K562 (cell line): Measurements from ENCODE around the gene MALRD1. TPM values are rescaled to one million over a fixed set of nuclear protein-coding genes. Genes with fewer than 3 reads are reported as not detected.

Source experiments
- ATAC-seq: fragments of 200-7000 bp; cut with Tn5 transposase; 3 replicates; pipeline ENCODE4 v1.9.1; 2020; ENCODE audit warnings: moderate library complexity
- BruUV-seq: library from RNA; stranded (reverse); fragments of 400-500 nt; replicated peaks from 2 replicates; lab custom pipeline; 2021; lab: Mats Ljungman, UMichigan
- CTCF ChIA-PET: fragments of 300-600 bp; formaldehyde crosslinking; extraction: SDS; loops from one replicate; lab custom pipeline; 2021; ENCODE audit warnings: low intra/inter-chr PET ratio; lab: Yijun Ruan, JAX
- POLR2A ChIA-PET: fragments of 300-600, 350-650 bp; sonication (Branson Sonifier 250); formaldehyde crosslinking; extraction: SDS; loops from one replicate; lab custom pipeline; 2021; ENCODE audit warnings: antibody characterized with exemption, inconsistent platforms; lab: Yijun Ruan, JAX
- DNase-seq, 4 experiments: peaks; one replicate each; pipeline versions ENCODE4 v3.0.0 to v3.0.0-alpha.2; 2011 to 2018; ENCODE audit warnings: low spot score in 3 of 4, mixed read lengths in 3 of 4; ENCODE audit errors: extremely low read depth in 1 of 4
- FAIRE-seq: peaks from 2 replicates; lab custom pipeline; 2011; peaks lifted over from hg19 to GRCh38; lab: Jason Lieb, UNC
- H2AFZ ChIP-seq: 2 replicates; pipeline ENCODE4 v1.6.0; 2011; ENCODE audit warnings: low read depth, low read length, control low read depth, inconsistent platforms
- H3K27ac ChIP-seq: fragments of 200-600 bp; 3 replicates; pipeline ENCODE4 v1.8.0; 2011; ENCODE audit warnings: low read depth, mild to moderate bottlenecking, control low read depth, inconsistent platforms, low read length, moderate library complexity, mixed read lengths; ENCODE audit errors: extremely low read depth
- H3K27me3 ChIP-seq, 2 experiments: fragments of 300-600 bp in 1 of 2; 2 replicates in 1 of 2; 3 replicates in 1 of 2; pipeline versions ENCODE4 v1.6.0 to v1.8.0; 2011; ENCODE audit warnings: inconsistent platforms in 2 of 2, low read length in 2 of 2, mild to moderate bottlenecking in 1 of 2, mixed read lengths in 1 of 2, moderate library complexity in 1 of 2; ENCODE audit not compliant: control insufficient read depth in 2 of 2, insufficient read depth in 2 of 2
- H3K36me3 ChIP-seq: fragments of 300-600 bp; 3 replicates; pipeline ENCODE4 v1.8.0; 2011; ENCODE audit warnings: mild to moderate bottlenecking, low read length, inconsistent platforms; ENCODE audit not compliant: control insufficient read depth, insufficient read depth
- H3K4me1 ChIP-seq, 2 experiments: fragments of 200-600 bp in 1 of 2; replicated peaks in 1 of 2; 2 replicates in 1 of 2; 3 replicates in 1 of 2; pipeline versions ENCODE4 v1.5.1 to v1.8.0; 2011; ENCODE audit warnings: inconsistent platforms in 2 of 2, low read length in 2 of 2, mild to moderate bottlenecking in 1 of 2, mixed read lengths in 1 of 2, moderate library complexity in 1 of 2; ENCODE audit not compliant: control insufficient read depth in 2 of 2, insufficient read depth in 2 of 2
- H3K4me2 ChIP-seq: 2 replicates; pipeline ENCODE4 v1.6.1; 2011; ENCODE audit warnings: low read length, control low read depth, inconsistent platforms, mixed read lengths; ENCODE audit not compliant: insufficient read depth
- H3K4me3 ChIP-seq: fragments of 200-600 bp; sonication (generic), shearing (Covaris generic); 2 replicates; pipeline ENCODE4 v1.5.1; 2016; ENCODE audit warnings: control low read depth, inconsistent platforms
- H3K79me2 ChIP-seq: fragments of 200-600 bp; 3 replicates; pipeline ENCODE4 v1.8.0; 2011; ENCODE audit warnings: low read length, inconsistent platforms; ENCODE audit not compliant: control insufficient read depth, insufficient read depth
- H3K9ac ChIP-seq, 2 experiments: 2 replicates each; pipeline versions ENCODE4 v1.6.0 to v1.6.1; 2011; ENCODE audit warnings: low read depth in 2 of 2, low read length in 2 of 2, control low read depth in 1 of 2, inconsistent platforms in 1 of 2, mild to moderate bottlenecking in 1 of 2, mixed read lengths in 1 of 2; ENCODE audit not compliant: insufficient read depth in 1 of 2
- H3K9me1 ChIP-seq: one replicate; pipeline ENCODE4 v1.6.0; 2011; ENCODE audit warnings: inconsistent platforms, mild to moderate bottlenecking, low read length, moderate library complexity; ENCODE audit not compliant: control insufficient read depth, insufficient read depth
- H3K9me3 ChIP-seq: replicated peaks from 2 replicates; pipeline ENCODE4 v1.5.1; 2011; ENCODE audit warnings: low read depth, low read length, inconsistent platforms; ENCODE audit not compliant: control insufficient read depth, insufficient read depth
- H4K20me1 ChIP-seq: replicated peaks from 2 replicates; pipeline ENCODE4 v1.6.1; 2011; ENCODE audit warnings: low read length, inconsistent platforms, mixed read lengths; ENCODE audit not compliant: control insufficient read depth, insufficient read depth
- CEBPG ChIP-seq, 3 experiments: fragments of 200-800 bp in 1 of 3; sonication (Bioruptor generic) in 1 of 3; sonication (generic) in 1 of 3; formaldehyde crosslinking in 1 of 3; IDR thresholded peaks in 2 of 3; conservative IDR thresholded peaks in 1 of 3; 2 replicates each; pipeline versions ENCODE4 v1.6.1 to v1.8.0; 2016 to 2022; ENCODE audit warnings: missing compliant biosample characterization in 2 of 3, missing genetic modification characterization in 2 of 3, mild to moderate bottlenecking in 1 of 3, missing genetic modification reagents in 1 of 3
- GTF2A2 ChIP-seq: IDR thresholded peaks from 2 replicates; pipeline ENCODE4 v1.6.1; 2016; ENCODE audit warnings: mild to moderate bottlenecking, missing genetic modification characterization, missing compliant biosample characterization
- HEY1 ChIP-seq: fragments of 250-450 bp; sonication (Bioruptor Pico); IDR thresholded peaks from 2 replicates; pipeline ENCODE4 v1.5.0; 2020; ENCODE audit warnings: mild to moderate bottlenecking, moderate library complexity, borderline replicate concordance
- HNRNPH1 ChIP-seq: fragments of 200-400 bp; formaldehyde crosslinking; optimal IDR thresholded peaks from 2 replicates; pipeline ENCODE3; 2017; ENCODE audit warnings: low read depth, mild to moderate bottlenecking, low read length, moderate library complexity
- KLF16 ChIP-seq: IDR thresholded peaks from 2 replicates; pipeline ENCODE4 v1.6.1; 2016; ENCODE audit warnings: antibody characterized with exemption
- MTA2 ChIP-seq: fragments of 450-650 bp; IDR thresholded peaks from 2 replicates; pipeline ENCODE4 v1.6.1; 2016; ENCODE audit warnings: low read depth
- MYC ChIP-seq, 2 experiments: fragments of 250-450 bp in 1 of 2; sonication (Bioruptor Pico) in 1 of 2; IDR thresholded peaks; 2 replicates each; pipeline versions ENCODE4 v1.5.1 to v1.6.1; 2012 to 2021; ENCODE audit warnings: low read depth in 2 of 2, borderline replicate concordance in 1 of 2, improper control_type of control experiment in 1 of 2, low read length in 1 of 2, mild to moderate bottlenecking in 1 of 2, moderate library complexity in 1 of 2
- NFE2 ChIP-seq: IDR thresholded peaks from 2 replicates; pipeline ENCODE4 v1.6.1; 2014; ENCODE audit warnings: antibody characterized with exemption, low read depth
- POLR2A ChIP-seq: fragments of 450-650 bp; conservative IDR thresholded peaks from 2 replicates; pipeline ENCODE4 v1.6.1; 2016
- POLR3G ChIP-seq: IDR thresholded peaks from 2 replicates; pipeline ENCODE4 v1.6.1; 2011; ENCODE audit not compliant: insufficient read length, insufficient replicate concordance; ENCODE audit errors: extremely low read depth
- RBM34 ChIP-seq: fragments of 200-400 bp; formaldehyde crosslinking; IDR thresholded peaks from 2 replicates; pipeline ENCODE4 v1.6.1; 2018; ENCODE audit warnings: low read length, borderline replicate concordance; ENCODE audit not compliant: insufficient read depth
- STAT5A ChIP-seq: IDR thresholded peaks from 2 replicates; pipeline ENCODE4 v1.6.1; 2012; ENCODE audit warnings: low read length, inconsistent platforms, borderline replicate concordance
- ZNF280A ChIP-seq: fragments of 450-650 bp; IDR thresholded peaks from 2 replicates; pipeline ENCODE4 v1.6.1; 2018; ENCODE audit warnings: mild to moderate bottlenecking, low read depth; ENCODE audit not compliant: partially characterized antibody
- WGBS: fragments of 100-300 bp; shearing (Covaris generic); methylation state at CpG from one replicate; pipeline ENCODE4 v1.1.6; 2016; ENCODE audit warnings: low coverage, mixed read lengths; ENCODE audit not compliant: insufficient coverage; ENCODE audit errors: missing lambda C conversion rate; 5-methylcytosine and 5-hydroxymethylcytosine counted together
- in situ Hi-C: fragments of 300-500 bp; cut with MboI; formaldehyde crosslinking; loops from 4 replicates; pipeline ENCODE4 v1.15.0; 2018; ENCODE audit warnings: inconsistent platforms, mixed read lengths
- intact Hi-C: fragments of 100-400 bp; cut with micrococcal nuclease; formaldehyde crosslinking; loops from 2 replicates; pipeline ENCODE4 v1.14.2; 2022
- polyA plus RNA-seq, 8 experiments: library from polyadenylated mRNA; depleted of rRNA in 4 of 8; stranded (reverse) in 5 of 8; unstranded in 3 of 8; fragments of >200 nt; fragmentation: Nextera tagmentation in 2 of 8; fragmentation: Illumina TruSeq in 1 of 8; extraction: Ambion mirVana in 2 of 8; extraction: Trizol in 1 of 8; gene quantifications; 2 replicates each; pipeline versions ENCODE4 v1.2.1 to v1.2.3, GENCODE V29; 2011 to 2014; ENCODE audit warnings: inconsistent platforms in 1 of 8, missing spikeins in 1 of 8
- total RNA-seq, 7 experiments: library from RNA; depleted of rRNA in 6 of 7; stranded (reverse); fragments of >200 nt in 6 of 7; fragmentation: Illumina TruSeq in 2 of 7; extraction: Trizol in 2 of 7; gene quantifications; 2 replicates each; pipeline versions ENCODE4 v1.2.1 to v1.2.3, GENCODE V29; 2011 to 2021; ENCODE audit warnings: low replicate concordance in 1 of 7
- TF ChIP-seq, protein P1 (sequence below): fragments of 250-450 bp; sonication (Bioruptor Pico); IDR thresholded peaks from 2 replicates; pipeline ENCODE4 v1.5.0; 2020; ENCODE audit warnings: mild to moderate bottlenecking, borderline replicate concordance
- TF ChIP-seq, protein P2 (sequence below): fragments of 250-450 bp; sonication (Bioruptor Pico); IDR thresholded peaks from 2 replicates; pipeline ENCODE4 v1.4.0; 2020

MALRD1 gene
- total and polyA plus RNA-seq, 9 of the 15 experiments (the other 6 are each of a cell fraction or from before 2014, with no cell fraction given), result not detected

- no peak for TF ChIP-seq MTA2
- no peak for TF ChIP-seq POLR2A
- no peak for TF ChIP-seq GTF2A2 (tag)
- no peak for TF ChIP-seq POLR3G
- TF ChIP-seq MYC (IDR thresholded peaks at IDR 0.05; ENCODE audit: low read depth, low read length), result no peak
- no peak for TF ChIP-seq MYC (CRISPR knock-in tag; IDR thresholded peaks at IDR 0.05; ENCODE audit: borderline replicate concordance, low read depth)
- TF ChIP-seq HEY1, result no peak
- no peak for TF ChIP-seq CEBPG (CRISPR knock-in tag; IDR thresholded peaks at IDR 0.05)
- TF ChIP-seq CEBPG (tag; conservative IDR thresholded peaks at IDR 0.05 in 1 of 2, IDR thresholded peaks at IDR 0.05 in 1 of 2), result no peak
- TF ChIP-seq, protein P1, sequence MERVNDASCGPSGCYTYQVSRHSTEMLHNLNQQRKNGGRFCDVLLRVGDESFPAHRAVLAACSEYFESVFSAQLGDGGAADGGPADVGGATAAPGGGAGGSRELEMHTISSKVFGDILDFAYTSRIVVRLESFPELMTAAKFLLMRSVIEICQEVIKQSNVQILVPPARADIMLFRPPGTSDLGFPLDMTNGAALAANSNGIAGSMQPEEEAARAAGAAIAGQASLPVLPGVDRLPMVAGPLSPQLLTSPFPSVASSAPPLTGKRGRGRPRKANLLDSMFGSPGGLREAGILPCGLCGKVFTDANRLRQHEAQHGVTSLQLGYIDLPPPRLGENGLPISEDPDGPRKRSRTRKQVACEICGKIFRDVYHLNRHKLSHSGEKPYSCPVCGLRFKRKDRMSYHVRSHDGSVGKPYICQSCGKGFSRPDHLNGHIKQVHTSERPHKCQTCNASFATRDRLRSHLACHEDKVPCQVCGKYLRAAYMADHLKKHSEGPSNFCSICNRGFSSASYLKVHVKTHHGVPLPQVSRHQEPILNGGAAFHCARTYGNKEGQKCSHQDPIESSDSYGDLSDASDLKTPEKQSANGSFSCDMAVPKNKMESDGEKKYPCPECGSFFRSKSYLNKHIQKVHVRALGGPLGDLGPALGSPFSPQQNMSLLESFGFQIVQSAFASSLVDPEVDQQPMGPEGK (CRISPR knock-in tag), result no peak
- TF ChIP-seq KLF16, result no peak
- TF ChIP-seq STAT5A, result no peak
- TF ChIP-seq, protein P2, sequence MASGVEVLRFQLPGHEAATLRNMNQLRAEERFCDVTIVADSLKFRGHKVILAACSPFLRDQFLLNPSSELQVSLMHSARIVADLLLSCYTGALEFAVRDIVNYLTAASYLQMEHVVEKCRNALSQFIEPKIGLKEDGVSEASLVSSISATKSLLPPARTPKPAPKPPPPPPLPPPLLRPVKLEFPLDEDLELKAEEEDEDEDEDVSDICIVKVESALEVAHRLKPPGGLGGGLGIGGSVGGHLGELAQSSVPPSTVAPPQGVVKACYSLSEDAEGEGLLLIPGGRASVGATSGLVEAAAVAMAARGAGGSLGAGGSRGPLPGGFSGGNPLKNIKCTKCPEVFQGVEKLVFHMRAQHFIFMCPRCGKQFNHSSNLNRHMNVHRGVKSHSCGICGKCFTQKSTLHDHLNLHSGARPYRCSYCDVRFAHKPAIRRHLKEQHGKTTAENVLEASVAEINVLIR (CRISPR knock-in tag), result no peak
- no peak for TF ChIP-seq NFE2
- no peak for TF ChIP-seq HNRNPH1
- no peak for TF ChIP-seq RBM34
- TF ChIP-seq ZNF280A, result no peak
- no peak for FAIRE-seq
- no peak for DNase-seq
- in situ Hi-C loops, result no loop called here
- Histone ChIP-seq H3K4me1 (no peaks in the 10 kb centered on the region), H3K4me3 (no peak overlapping the region), H2AFZ (no peak overlapping the region), H3K79me2 (no peaks in the 10 kb centered on the region), H4K20me1 (no peaks in the 10 kb centered on the region), H3K9me1 (no peaks in the 10 kb centered on the region), H3K36me3 (no peaks in the 10 kb centered on the region), H3K27me3 (no peaks in the 10 kb centered on the region), H3K9me3 (no peaks in the 10 kb centered on the region), H3K4me2 (no peak overlapping the region), H3K27ac (no peak overlapping the region), H3K9ac (no peak overlapping the region)
- intact Hi-C loops, result no loop called here
- POLR2A ChIA-PET, result no interaction called here
- no peak for ATAC-seq
- BruUV-seq, result no TSS peak
- 0% methylated on average over 3 of the region's 3 CpGs for WGBS
- CTCF ChIA-PET, result no interaction called here
These were observed 483.8 kb downstream of the MALRD1 start for GRCh38 chr10:19532411-19532810.
